NCI-H146 treated with DMSO at 0.1 percent for 48 hours (cell line): ENCODE results near the gene THRAP3.
"Not testable (repeated sequence)": the region's sequence is repeated elsewhere in the genome, so short reads cannot be mapped to it uniquely, and the experiment has no call there.

Experiments used
- DNase-seq: peaks from one replicate; lab custom pipeline; 2025; ENCODE audit not compliant: unreplicated experiment; lab: John Stamatoyannopoulos, UW

THRAP3 gene

DNA sequence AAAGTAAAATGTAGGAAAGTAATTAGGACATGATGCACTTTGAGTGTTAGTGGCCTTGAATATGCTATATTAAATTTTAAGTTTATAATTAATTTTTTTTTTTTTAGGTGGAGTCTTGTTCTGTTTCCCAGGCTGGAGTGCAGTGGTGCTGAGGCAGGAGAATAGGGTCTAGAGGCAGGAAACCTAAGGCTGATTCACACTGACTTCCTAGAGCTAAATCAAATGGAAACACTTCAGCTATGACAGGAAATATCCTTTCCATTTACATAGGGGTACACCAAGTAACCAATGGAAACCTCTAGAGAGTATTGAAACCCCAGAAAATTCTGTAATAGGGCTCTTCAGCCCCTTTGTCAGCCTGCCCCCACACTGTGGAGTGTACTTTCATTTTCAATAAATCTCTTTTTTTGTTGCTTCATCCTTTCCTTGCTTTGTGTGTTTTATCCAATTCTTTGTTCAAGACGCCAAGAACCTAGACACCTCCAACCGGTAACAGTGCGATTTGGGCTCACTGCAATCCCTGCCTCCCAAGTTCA is 17.9 kb upstream of the THRAP3 start:
- DNase-seq = no peak

GRCh38 chr1:36207339-36207738 is 16.9 kb upstream of the THRAP3 start:
- DNase-seq = no peak

GRCh38 chr1:36208978-36209703 is 15.1 kb upstream of the THRAP3 start:
- no peak for DNase-seq

- no peak for DNase-seq
Measured at GRCh38 chr1:36211307-36211706, 12.9 kb upstream of the THRAP3 start.

DNA sequence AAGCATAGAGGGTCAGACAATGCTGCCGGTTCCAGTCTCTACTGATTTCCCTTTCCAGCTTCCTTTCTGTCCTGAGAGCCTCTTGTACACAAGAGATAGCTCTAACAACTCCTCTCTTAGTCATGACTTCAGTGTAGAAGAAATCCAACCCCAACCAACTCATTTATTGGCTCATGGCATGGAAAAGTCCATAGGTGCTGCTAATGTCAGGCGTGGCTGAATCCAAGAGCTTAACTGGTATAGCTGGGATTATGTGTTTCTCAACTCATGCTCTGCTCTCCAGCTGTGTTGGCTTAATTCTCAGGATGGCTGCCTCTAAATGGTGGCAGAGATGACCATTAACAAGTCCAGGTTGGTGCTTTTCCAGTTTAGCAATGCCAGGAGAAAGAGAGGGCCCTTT is 12.4 kb upstream of the THRAP3 start:
- no peak for DNase-seq

DNA sequence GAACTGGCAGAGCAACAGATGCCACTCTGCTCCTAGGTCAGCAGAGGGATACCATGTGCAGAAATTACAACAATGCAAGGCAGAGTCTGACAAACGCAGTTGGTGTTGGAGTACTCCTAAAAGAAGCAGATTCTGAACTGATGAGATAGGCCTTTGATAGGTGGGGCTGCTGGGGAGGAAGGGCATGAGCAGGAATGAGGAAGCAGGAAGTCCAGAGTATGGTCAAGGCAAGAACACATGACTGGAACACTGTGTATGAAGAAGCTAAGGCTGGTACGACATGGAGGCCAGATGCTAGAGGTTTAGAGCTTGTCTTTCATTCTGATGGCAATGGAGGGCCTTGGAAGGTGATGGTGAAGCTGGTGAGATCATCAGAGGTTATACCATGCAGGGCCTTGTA is 11.5 kb upstream of the THRAP3 start:
- no peak for DNase-seq

GRCh38 chr1:36217670-36218069 is 6.6 kb upstream of the THRAP3 start:
- no peak for DNase-seq

GRCh38 chr1:36221901-36222300 is 2.3 kb upstream of the THRAP3 start:
- not testable (repeated sequence) for DNase-seq

- no peak for DNase-seq
Measured at GRCh38 chr1:36222481-36223380, 1.5 kb upstream of the THRAP3 start.

- DNase-seq = no peak
Measured at GRCh38 chr1:36223381-36223995, 755 bp upstream of the THRAP3 start.

GRCh38 chr1:36224537-36225282 is 467 bp downstream of the THRAP3 start:
- DNase-seq = peak; percentile 45

DNA sequence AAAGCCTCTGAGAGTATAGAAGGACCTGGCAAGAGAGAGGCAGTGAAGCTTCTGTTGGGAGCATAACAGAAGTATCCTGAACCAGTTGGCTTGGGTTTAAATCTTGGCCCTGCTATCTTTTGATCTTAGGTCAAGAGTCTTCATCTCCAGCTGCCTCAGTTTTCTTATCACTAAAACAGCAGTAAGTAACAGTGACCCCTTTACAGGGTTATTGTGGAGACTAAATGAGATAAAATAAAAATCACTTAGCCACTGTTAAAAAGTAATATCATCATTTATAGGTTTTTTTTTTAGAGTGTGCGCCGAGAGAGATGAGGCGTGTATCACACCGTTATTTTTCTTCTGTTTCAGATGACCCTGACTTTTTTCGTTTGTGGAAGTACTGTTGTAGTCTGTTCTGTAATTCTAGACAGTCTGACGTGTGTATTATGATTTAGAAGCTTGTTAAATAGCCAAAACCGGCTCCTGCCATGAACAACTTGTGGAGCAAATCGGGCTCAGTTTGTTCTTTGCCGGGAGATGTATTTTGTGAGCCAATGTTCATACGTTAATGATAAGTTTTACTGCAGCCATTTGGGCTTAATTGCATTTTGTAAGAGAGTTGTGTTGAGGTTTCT is 1.1 kb downstream of the THRAP3 start:
- DNase-seq = no peak

DNA sequence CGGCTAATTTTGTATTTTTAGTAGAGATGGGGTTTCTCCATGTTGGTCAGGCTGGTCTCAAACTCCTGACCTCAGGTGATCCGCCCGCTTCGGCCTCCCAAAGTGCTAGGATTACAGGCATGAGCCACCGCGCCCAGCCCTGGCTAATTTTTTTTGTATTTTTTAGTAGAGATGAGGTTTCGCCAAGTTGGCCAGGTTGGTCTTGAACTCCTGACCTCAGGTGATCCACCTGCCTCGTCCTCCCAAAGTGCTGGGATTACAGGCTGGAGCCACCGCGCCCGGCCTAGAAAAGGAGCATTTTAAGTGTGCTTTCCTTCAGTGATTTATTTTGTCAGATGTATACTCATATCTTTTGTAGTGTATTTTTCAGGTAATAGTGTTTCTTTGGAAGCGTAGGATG is 6.0 kb downstream of the THRAP3 start:
- not testable (repeated sequence) for DNase-seq

- no peak for DNase-seq
Measured at GRCh38 chr1:36231191-36231590, 6.9 kb downstream of the THRAP3 start.

GRCh38 chr1:36232212-36233095 is 8.2 kb downstream of the THRAP3 start:
- no peak for DNase-seq

DNA sequence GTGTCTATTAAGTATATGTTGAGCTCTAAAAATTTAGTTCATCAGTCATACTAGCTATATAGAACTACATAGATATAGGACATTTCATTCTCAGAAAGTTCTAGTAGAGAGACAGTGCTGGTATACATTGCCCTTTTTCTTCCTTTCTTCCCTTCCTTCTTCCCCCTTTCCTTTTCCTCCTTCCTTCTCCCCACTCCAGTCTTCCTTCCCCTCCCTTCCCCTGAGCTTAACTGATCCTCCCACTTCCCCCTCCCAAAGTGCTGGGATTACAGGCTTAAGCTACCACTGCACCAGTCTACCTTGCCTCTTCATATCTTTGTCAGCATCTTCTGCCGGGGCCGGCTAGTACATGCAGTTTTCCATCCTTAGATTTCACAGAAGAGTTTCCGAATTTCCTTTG is 12.1 kb downstream of the THRAP3 start:
- DNase-seq = no peak

DNA sequence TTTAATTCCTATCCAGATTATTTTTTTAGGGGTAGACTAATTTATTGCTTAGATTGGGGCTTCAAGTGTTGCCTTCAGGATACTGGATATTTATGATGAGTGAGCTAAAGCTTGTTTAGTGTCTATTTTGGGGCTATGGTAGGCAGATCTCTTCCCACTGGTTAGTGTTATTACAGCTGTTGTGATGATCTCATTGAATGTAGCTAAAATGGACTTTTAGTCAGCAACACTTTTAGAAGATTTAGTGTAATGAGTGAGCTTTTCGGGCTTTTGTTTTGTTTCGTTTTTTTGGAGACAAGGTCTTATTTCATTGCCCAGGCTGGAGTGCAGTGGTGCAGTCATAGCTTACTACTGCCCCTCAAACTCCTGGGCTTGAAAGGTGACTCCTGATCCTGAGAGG is 14.2 kb downstream of the THRAP3 start:
- no peak for DNase-seq

DNA sequence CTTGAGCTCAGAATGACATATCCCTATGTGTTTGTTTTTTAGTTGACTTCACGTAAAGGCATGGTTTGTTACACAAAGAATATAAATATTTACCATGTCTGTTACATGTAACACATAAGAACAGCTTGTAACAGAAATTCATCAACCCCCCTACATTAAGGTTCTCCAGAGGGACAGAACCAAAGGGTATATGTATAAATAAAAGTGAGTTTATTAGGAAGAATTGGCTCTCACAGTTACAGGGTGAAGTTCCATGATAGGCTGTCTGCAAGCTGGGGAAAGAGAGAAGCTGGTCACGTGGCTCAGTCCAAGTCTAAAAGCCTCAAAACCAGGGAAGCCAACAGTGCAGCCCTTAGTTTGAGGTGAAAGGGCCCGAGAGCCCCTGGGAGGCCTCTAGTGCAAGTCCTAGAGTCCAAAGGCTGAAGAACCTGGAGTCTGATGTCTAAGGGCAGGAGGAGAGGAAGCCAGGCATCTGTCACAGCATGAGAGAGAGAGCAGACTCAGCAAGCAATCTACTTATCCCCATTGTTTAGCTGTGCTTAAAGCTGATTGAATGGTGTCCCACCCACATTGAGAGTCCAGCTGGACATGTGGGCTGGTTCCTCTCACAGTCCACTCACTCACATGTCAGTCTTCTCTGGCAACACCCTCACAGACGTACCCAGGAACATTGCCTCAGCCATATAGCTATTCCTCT is 15.8 kb downstream of the THRAP3 start:
- peak; percentile 10 for DNase-seq

- no peak for DNase-seq
Measured at GRCh38 chr1:36247538-36247937, 23.3 kb downstream of the THRAP3 start.
